Activated T-cell treated with anti-CD3 and anti-CD28 coated beads, Interleukin-2, amount 50 U/mL, for 72 hours (primary cell): ENCODE data around the gene PYHIN1. TPM values are rescaled to one million over a fixed set of nuclear protein-coding genes. Genes with fewer than 3 reads are reported as not detected.
A peak's percentile ranks its signal among the peaks of the same experiment; 100 is the strongest.
"Not testable (repeated sequence)": the region's sequence is repeated elsewhere in the genome, so short reads cannot be mapped to it uniquely, and the experiment has no call there.

Source experiments
- ATAC-seq, 2 donors: fragments of 150-1000 bp; cut with Tn5 transposase; replicated peaks in 1 of 2; 2 replicates each; pipeline ENCODE4 v1.10.0; 2021; ENCODE audit warnings: moderate library complexity in 2 of 2, mild to moderate bottlenecking in 1 of 2
- DNase-seq, 2 donors: peaks; one replicate each; pipeline ENCODE4 v3.0.0; 2021 to 2022; ENCODE audit warnings: mixed read lengths in 1 of 2
- H3K27ac Mint-ChIP-seq: one replicate; pipeline ENCODE4 v1.8.0; 2022; ENCODE audit warnings: mild to moderate bottlenecking, moderate library complexity, mixed read lengths
- H3K27me3 Mint-ChIP-seq: one replicate; pipeline ENCODE4 v1.8.0; 2022; ENCODE audit warnings: low read depth, mixed read lengths
- H3K36me3 Mint-ChIP-seq, 2 donors: one replicate each; pipeline ENCODE4 v1.8.0; 2022; ENCODE audit warnings: mixed read lengths in 2 of 2, mild to moderate bottlenecking in 1 of 2; ENCODE audit not compliant: insufficient read depth in 2 of 2
- H3K4me1 Mint-ChIP-seq: one replicate; pipeline ENCODE4 v1.8.0; 2022; ENCODE audit warnings: low read depth, mixed read lengths
- H3K4me3 Mint-ChIP-seq, 2 donors: one replicate each; pipeline ENCODE4 v1.8.0; 2022; ENCODE audit warnings: mild to moderate bottlenecking in 2 of 2, mixed read lengths in 2 of 2, moderate library complexity in 2 of 2
- H3K9me3 Mint-ChIP-seq, 2 donors: one replicate each; pipeline ENCODE4 v1.8.0; 2022; ENCODE audit warnings: mixed read lengths in 2 of 2
- total RNA-seq, 2 donors: library from RNA; stranded (reverse); gene quantifications; one replicate each; pipeline ENCODE4 v1.2.3, GENCODE V29; 2022

The PYHIN1 gene
- total RNA-seq, 2 donors from 2014 or later, result 11.5 to 23.0 TPM

GRCh38 chr1:159008744-159009188 lies 77.4 kb downstream of the PYHIN1 start:
- H3K27me3 Mint-ChIP-seq, result no peaks in the 10 kb centered on the region
- peaks cover 54% of the 10 kb centered on the region for H3K4me1 Mint-ChIP-seq
- H3K27ac Mint-ChIP-seq, result peak overlapping the region; percentile 100
- DNase-seq, result peak; percentile 72 to 74
- peak overlapping the region; percentile 92 to 100 for H3K4me3 Mint-ChIP-seq
- peaks cover 23 to 38% of the 10 kb centered on the region in 2 donors for H3K36me3 Mint-ChIP-seq
- peak; percentile 59 to 68 for ATAC-seq
- no peaks in the 10 kb centered on the region for H3K9me3 Mint-ChIP-seq

GRCh38 chr1:159009287-159009686 lies 77.9 kb downstream of the PYHIN1 start:
- DNase-seq (peak in 1 of 2 donors; percentile 19), ATAC-seq (peak; percentile 37 to 44)
- H3K4me3 Mint-ChIP-seq, result peak overlapping the region; percentile 92 to 100
- no peaks in the 10 kb centered on the region for H3K9me3 Mint-ChIP-seq
- H3K27me3 Mint-ChIP-seq, result no peaks in the 10 kb centered on the region
- peaks cover 26 to 42% of the 10 kb centered on the region in 2 donors for H3K36me3 Mint-ChIP-seq
- H3K27ac Mint-ChIP-seq, result peak overlapping the region; percentile 100
- H3K4me1 Mint-ChIP-seq, result peaks cover 60% of the 10 kb centered on the region

GRCh38 chr1:159009704-159010361 lies 78.5 kb downstream of the PYHIN1 start, which contains the start of gene IFI16:
TSS of gene IFI16 (plus strand) at chr1:159009907. CDS start at chr1:159014681, 4,774 bp downstream.
- Mint-ChIP-seq H3K4me1 (peaks cover 60% of the 10 kb centered on the region), H3K27me3 (no peaks in the 10 kb centered on the region)

GRCh38 chr1:159010391-159010790 lies 79.0 kb downstream of the PYHIN1 start:
- H3K27me3 Mint-ChIP-seq, result no peaks in the 10 kb centered on the region
- no peaks in the 10 kb centered on the region for H3K9me3 Mint-ChIP-seq
- no peak for DNase-seq
- H3K4me1 Mint-ChIP-seq, result peaks cover 60% of the 10 kb centered on the region
- H3K4me3 Mint-ChIP-seq, result peak overlapping the region; percentile 92 to 100
- peak in 1 of 2 donors; percentile 1 for ATAC-seq
- peaks cover 31 to 50% of the 10 kb centered on the region in 2 donors for H3K36me3 Mint-ChIP-seq
- H3K27ac Mint-ChIP-seq, result peak overlapping the region; percentile 100

More at GRCh38 chr1:159009704-159010361, 78.5 kb downstream of the PYHIN1 start, which contains the start of gene IFI16:
- peaks cover 28 to 45% of the 10 kb centered on the region in 2 donors for H3K36me3 Mint-ChIP-seq
- H3K4me3 Mint-ChIP-seq, result peak within 1 kb of the TSS; percentile 92 to 100
- no peaks in the 10 kb centered on the region for H3K9me3 Mint-ChIP-seq
- peak within 1 kb of the TSS; percentile 100 for H3K27ac Mint-ChIP-seq
- ATAC-seq (peak; percentile 75 to 79), DNase-seq (peak; percentile 72 to 74)

GRCh38 chr1:159011001-159011400 lies 79.6 kb downstream of the PYHIN1 start:
- not testable (repeated sequence) for ATAC-seq, H3K27me3 Mint-ChIP-seq, H3K9me3 Mint-ChIP-seq
- peak; percentile 23 to 30 for DNase-seq
- Mint-ChIP-seq H3K27ac (peak overlapping the region; percentile 100), H3K4me1 (peaks cover 60% of the 10 kb centered on the region), H3K36me3 (peaks cover 36 to 56% of the 10 kb centered on the region in 2 donors), H3K4me3 (peak overlapping the region; percentile 92 to 100)

- ATAC-seq, result no peak
- no peaks in the 10 kb centered on the region for H3K9me3 Mint-ChIP-seq
- peak overlapping the region; percentile 95 for H3K27ac Mint-ChIP-seq
Measured at GRCh38 chr1:159011751-159012150, 80.4 kb downstream of the PYHIN1 start.

GRCh38 chr1:159012495-159012894 lies 81.1 kb downstream of the PYHIN1 start:
- H3K4me1 Mint-ChIP-seq, result peaks cover 57% of the 10 kb centered on the region
- DNase-seq (peak; percentile 66 to 67), ATAC-seq (peak; percentile 52 to 53)
- H3K27ac Mint-ChIP-seq, result peak overlapping the region; percentile 95
- H3K4me3 Mint-ChIP-seq, result peak overlapping the region; percentile 93 to 96
- no peaks in the 10 kb centered on the region for H3K9me3 Mint-ChIP-seq
- peaks cover 44 to 62% of the 10 kb centered on the region in 2 donors for H3K36me3 Mint-ChIP-seq
- H3K27me3 Mint-ChIP-seq, result no peaks in the 10 kb centered on the region

More at GRCh38 chr1:159011751-159012150, 80.4 kb downstream of the PYHIN1 start:
- Mint-ChIP-seq H3K4me1 (peaks cover 60% of the 10 kb centered on the region), H3K27me3 (no peaks in the 10 kb centered on the region), H3K36me3 (peaks cover 39 to 61% of the 10 kb centered on the region in 2 donors), H3K4me3 (peak overlapping the region; percentile 93 to 96)
- no peak for DNase-seq

GRCh38 chr1:159014003-159014571 lies 82.7 kb downstream of the PYHIN1 start:
- no peak for ATAC-seq
- Mint-ChIP-seq H3K27me3 (no peaks in the 10 kb centered on the region), H3K4me1 (peaks cover 59% of the 10 kb centered on the region), H3K4me3 (peak overlapping the region; percentile 93 to 96), H3K36me3 (peaks cover 48 to 72% of the 10 kb centered on the region in 2 donors), H3K27ac (peak overlapping the region; percentile 95), H3K9me3 (no peaks in the 10 kb centered on the region)
- peak in 1 of 2 donors; percentile 21 for DNase-seq

- no peaks in the 10 kb centered on the region for H3K27me3 Mint-ChIP-seq
- peak overlapping the region; percentile 93 to 96 for H3K4me3 Mint-ChIP-seq
- H3K4me1 Mint-ChIP-seq, result peaks cover 66% of the 10 kb centered on the region
- peak in 1 of 2 donors; percentile 30 for DNase-seq
- no peaks in the 10 kb centered on the region for H3K9me3 Mint-ChIP-seq
- peaks cover 49 to 77% of the 10 kb centered on the region in 2 donors for H3K36me3 Mint-ChIP-seq
- H3K27ac Mint-ChIP-seq, result peak overlapping the region; percentile 95
- no peak for ATAC-seq
Measured at GRCh38 chr1:159014851-159015250, 83.5 kb downstream of the PYHIN1 start.

- Mint-ChIP-seq H3K9me3 (no peaks in the 10 kb centered on the region), H3K36me3 (peaks cover 45 to 77% of the 10 kb centered on the region in 2 donors), H3K4me1 (peaks cover 72% of the 10 kb centered on the region), H3K27me3 (no peaks in the 10 kb centered on the region), H3K4me3 (peak overlapping the region; percentile 93 to 96), H3K27ac (peak overlapping the region; percentile 96)
- peak; percentile 83 to 85 for ATAC-seq
- peak; percentile 63 to 64 for DNase-seq
Measured at GRCh38 chr1:159015440-159015909, 84.1 kb downstream of the PYHIN1 start.

- no peaks in the 10 kb centered on the region for H3K9me3 Mint-ChIP-seq
- peak overlapping the region; percentile 54 for H3K27ac Mint-ChIP-seq
- H3K27me3 Mint-ChIP-seq, result no peaks in the 10 kb centered on the region
- H3K4me1 Mint-ChIP-seq, result peaks cover 82% of the 10 kb centered on the region
- peaks cover 35 to 80% of the 10 kb centered on the region in 2 donors for H3K36me3 Mint-ChIP-seq
- ATAC-seq (no peak), DNase-seq (no peak)
- peak overlapping the region in 1 of 2 donors; percentile 63 for H3K4me3 Mint-ChIP-seq
Measured at GRCh38 chr1:159023723-159024122, 92.4 kb downstream of the PYHIN1 start.

GRCh38 chr1:159025043-159025442 lies 93.7 kb downstream of the PYHIN1 start:
- H3K27ac Mint-ChIP-seq, result no peak overlapping the region
- peaks cover 82% of the 10 kb centered on the region for H3K4me1 Mint-ChIP-seq
- no peaks in the 10 kb centered on the region for H3K27me3 Mint-ChIP-seq
- no peak for DNase-seq
- no peak for ATAC-seq
- H3K4me3 Mint-ChIP-seq, result no peak overlapping the region
- peaks cover 40 to 80% of the 10 kb centered on the region in 2 donors for H3K36me3 Mint-ChIP-seq
- H3K9me3 Mint-ChIP-seq, result no peaks in the 10 kb centered on the region
